HG02623 (cell line): ENCODE data around the gene ATP6V0A1.
"Not testable (repeated sequence)": the region's sequence is repeated elsewhere in the genome, so short reads cannot be mapped to it uniquely, and the experiment has no call there.

Source experiments
- ATAC-seq: cut with Tn5 transposase; IDR thresholded peaks from one replicate; pipeline ENCODE4 v1.9.1; 2021; ENCODE audit warnings: moderate library complexity; ENCODE audit not compliant: unreplicated experiment

Gene ATP6V0A1

DNA sequence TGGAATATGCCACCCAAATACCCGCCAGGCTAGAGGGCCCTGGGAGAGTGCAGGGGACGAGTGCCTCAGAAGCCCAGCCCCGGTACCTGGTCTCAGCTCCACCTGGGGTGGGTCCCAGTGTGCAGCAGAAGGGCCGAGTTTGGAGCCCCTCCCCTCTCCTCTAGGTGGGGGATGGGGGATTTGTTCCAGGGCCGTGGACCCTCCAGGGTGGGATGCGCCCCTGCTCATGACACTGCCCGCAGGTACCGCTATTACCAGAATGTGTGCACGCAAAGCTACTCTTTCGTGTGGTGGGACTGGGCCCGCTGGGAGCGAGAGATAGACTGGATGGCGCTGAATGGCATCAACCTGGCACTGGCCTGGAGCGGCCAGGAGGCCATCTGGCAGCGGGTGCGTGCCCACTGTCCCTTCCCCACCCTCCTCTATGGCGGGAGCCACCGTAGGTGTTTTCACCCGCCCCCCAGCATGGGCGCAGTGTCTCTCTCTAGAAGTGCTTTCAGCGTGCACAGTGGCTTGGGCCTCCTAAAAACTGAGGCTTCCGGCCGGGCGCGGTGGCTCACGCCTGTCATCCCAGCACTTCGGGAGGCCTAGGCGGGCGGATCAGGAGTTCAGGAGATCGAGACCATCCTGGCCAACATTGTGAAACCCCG is 78.6 kb downstream of the ATP6V0A1 start:
- no peak for ATAC-seq

DNA sequence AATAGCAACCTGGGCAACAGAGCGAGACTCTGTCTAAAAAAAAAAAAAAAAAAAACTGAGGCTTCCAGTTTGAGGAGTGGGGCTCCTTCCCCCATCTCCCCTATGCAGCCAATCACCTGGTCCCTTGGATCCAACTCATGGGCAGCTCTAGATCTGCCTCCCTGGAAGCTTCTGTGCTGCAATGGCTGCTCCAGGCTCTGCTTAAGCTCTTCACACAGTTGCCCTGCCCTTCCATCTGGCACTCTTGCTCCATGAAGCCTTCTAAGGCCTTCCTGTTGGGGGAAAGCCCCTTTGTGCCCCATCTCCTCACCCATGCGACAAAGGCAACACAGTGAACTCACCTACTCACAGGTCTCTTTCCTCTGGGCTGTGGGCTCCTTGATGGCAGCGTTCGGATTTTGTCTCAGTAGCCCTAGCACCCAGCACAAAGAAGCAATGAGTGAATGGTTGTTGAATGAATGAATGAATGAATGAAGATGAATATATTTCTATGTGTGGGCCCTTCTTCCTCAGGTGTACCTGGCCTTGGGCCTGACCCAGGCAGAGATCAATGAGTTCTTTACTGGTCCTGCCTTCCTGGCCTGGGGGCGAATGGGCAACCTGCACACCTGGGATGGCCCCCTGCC is 79.3 kb downstream of the ATP6V0A1 start:
- ATAC-seq, result no peak

- ATAC-seq, result no peak
Observed at GRCh38 chr17:42538482-42538881, 79.8 kb downstream of the ATP6V0A1 start.

- ATAC-seq, result not testable (repeated sequence)
Observed at GRCh38 chr17:42540558-42540957, 81.9 kb downstream of the ATP6V0A1 start.

DNA sequence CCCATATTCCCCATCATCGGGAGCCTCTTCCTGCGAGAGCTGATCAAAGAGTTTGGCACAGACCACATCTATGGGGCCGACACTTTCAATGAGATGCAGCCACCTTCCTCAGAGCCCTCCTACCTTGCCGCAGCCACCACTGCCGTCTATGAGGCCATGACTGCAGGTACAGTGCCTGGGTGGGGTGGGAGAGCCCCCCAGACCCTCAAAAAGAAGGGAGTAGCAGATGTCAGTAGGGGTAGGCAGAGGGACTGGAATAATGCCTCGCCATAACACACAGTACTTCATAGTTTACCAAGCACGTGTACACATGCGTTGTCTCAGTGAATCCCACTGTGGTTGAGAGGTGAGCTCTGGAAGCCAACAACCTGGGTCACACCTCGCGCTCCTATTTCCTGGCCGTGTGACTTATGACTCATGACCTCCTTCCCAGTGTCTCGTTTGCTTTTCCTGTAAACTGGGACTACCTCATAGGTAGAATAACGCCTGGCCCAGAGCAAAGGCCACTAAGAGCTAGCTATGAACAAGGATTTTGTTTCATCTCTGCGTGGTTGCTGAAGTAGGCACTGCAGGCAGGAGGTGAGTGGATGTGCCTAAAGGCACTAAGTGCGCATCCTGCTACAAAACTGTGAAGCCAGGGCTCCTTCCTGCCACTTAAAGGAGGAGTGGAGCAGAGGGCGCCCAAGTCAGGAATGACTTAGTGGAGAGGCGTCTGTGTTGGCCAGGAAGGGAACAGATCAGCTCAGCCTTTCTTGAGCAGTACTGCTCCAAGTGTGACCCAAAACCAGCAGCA is 82.6 kb downstream of the ATP6V0A1 start:
- ATAC-seq, result no peak

- ATAC-seq, result no peak
Observed at GRCh38 chr17:42543190-42544079, 84.8 kb downstream of the ATP6V0A1 start.

- no peak for ATAC-seq
Observed at GRCh38 chr17:42544874-42545283, 86.2 kb downstream of the ATP6V0A1 start.

DNA sequence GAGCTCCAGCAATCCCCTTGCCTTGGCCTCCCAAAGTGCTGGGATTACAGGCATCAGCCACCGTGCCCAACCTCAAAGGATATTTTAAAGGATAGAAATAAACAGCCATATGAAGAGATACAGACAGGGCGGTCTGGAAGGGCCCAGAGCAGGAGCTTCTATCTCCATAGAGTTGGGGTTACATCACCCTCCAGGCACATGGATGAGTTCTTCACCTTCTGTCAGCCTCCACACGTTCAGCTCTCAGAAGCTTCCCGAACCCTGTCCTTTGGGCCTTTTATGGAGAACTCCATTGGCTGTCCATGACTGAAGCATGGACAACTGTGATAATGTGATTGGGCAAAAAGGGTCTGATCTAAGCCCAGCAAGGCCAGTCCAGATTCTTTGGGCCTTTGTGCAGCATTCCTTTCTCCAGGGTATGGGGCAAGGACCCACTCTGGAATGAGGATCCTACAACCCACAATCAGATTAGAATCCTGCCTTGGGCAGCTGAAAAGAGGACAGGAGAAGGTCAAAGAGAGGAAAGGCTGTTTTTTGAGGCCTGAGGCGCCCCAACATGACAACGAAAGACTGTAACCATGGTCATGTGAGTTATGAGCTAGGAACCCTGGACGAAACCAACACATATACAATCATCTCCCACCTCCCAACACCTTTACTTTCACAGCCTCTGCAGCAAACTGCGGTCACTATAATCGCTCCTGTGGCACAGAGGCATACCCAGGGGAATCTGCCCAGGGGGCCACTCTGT is 87.3 kb downstream of the ATP6V0A1 start:
- not testable (repeated sequence) for ATAC-seq

GRCh38 chr17:42547001-42547461 is 88.4 kb downstream of the ATP6V0A1 start:
- no peak for ATAC-seq

DNA sequence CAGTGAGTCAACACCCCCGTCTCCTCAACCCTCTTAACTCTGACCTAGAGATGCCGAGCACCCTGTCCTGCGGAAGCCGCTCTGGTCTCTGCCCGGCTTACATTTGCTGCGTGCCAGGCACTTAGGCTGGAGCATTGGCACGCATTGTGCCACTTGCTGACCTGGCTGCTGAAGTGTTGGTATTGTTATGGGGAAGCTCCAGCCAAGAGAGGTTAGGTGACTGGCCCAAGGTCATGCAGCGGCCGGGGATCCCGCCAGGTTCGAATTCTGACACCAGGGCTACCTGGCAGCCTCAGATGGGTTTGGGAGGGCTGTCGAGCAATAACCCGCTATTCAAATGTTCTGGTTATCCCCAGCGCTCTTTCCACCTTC is 89.0 kb downstream of the ATP6V0A1 start:
- ATAC-seq, result no peak

GRCh38 chr17:42548070-42548837 is 89.6 kb downstream of the ATP6V0A1 start:
- peak; percentile 57 for ATAC-seq

DNA sequence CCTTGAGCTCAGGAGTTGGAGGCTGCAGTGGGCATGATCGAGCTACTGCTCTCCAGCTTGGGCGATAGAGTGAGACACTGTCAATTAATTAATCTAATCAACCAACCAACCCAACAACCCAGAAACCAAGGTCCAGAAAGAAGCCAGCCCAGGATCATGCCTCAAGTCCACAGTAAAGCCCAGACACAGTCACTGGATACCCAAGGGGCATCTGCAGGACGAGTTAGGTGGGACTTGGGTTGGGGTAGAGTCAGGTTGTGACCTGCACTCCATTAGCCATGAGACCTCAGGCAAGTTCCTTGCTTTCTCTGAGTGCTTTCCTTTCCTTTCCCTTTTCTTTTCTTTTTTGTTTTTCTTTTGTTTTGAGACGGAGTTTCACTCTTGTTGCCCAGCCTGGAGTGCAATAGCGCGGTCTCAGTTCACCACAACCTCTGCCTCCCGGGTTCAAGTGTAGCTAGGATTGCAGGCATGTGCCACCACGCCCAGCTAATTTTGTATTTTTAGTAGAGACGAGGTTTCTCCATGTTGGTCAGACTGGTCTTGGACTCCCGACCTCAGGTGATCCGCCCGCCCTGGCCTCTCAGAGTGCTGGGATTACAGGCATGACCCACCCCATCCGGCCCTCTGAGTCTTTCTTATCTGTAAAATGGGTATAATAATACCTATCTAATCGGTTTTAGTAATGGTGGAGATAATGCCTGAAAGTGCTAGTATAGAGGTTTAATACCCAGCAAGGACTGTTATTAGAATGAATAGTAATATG is 90.5 kb downstream of the ATP6V0A1 start:
- no peak for ATAC-seq

DNA sequence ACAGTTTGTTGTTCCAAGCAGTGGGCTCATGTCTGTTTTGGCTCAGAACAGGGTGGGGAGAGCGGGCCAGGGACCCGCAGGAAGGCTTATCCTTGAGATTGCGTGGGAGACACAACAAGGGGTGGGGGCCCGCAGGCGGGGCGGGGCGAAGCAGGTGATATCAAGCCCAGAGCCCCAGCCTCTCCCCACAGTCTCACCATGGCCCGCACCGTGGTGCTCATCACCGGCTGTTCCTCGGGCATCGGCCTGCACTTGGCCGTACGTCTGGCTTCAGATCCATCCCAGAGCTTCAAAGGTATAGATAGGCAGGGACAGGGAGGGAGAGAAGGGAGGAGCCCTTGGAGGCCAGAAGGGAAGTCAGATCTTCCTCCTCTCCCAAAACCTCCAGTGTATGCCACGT is 94.1 kb downstream of the ATP6V0A1 start, which contains the start of gene HSD17B1:
Gene HSD17B1, plus strand, starts transcription at position 188 of the 400 bp plus-strand sequence. Its CDS starts 11 bp downstream, at position 199.
- not testable (repeated sequence) for ATAC-seq

- ATAC-seq, result no peak
Observed at GRCh38 chr17:42553161-42553818, 94.6 kb downstream of the ATP6V0A1 start.

GRCh38 chr17:42553866-42554249 is 95.2 kb downstream of the ATP6V0A1 start:
- no peak for ATAC-seq

- ATAC-seq, result peak; percentile 86
Observed at GRCh38 chr17:42554250-42555121, 95.8 kb downstream of the ATP6V0A1 start.

GRCh38 chr17:42555122-42555622 is 96.5 kb downstream of the ATP6V0A1 start:
- ATAC-seq, result no peak
